Vagina (tissue), 2 donors: Measurements from ENCODE around the gene SLC7A8.

Experiments used
- POLR2AphosphoS5 ChIP-seq, 2 donors: sonication (generic); formaldehyde crosslinking; IDR thresholded peaks; one replicate each; pipeline ENCODE4 v1.9.0; 2017; ENCODE audit warnings: antibody characterized with exemption in 2 of 2, mild to moderate bottlenecking in 2 of 2, low read depth in 1 of 2; ENCODE audit not compliant: insufficient read depth in 1 of 2
- TF ChIP-seq, protein P1 (sequence below), 3 experiments: fragments of 450-650 bp in 2 of 3; fragments of 200-600 bp in 1 of 3; sonication (generic) in 1 of 3; IDR thresholded peaks; one replicate each; pipeline ENCODE4 v1.5.1; 2017 to 2019; ENCODE audit warnings: antibody characterized with exemption in 3 of 3, mild to moderate bottlenecking in 2 of 3, moderate library complexity in 2 of 3

DNA sequence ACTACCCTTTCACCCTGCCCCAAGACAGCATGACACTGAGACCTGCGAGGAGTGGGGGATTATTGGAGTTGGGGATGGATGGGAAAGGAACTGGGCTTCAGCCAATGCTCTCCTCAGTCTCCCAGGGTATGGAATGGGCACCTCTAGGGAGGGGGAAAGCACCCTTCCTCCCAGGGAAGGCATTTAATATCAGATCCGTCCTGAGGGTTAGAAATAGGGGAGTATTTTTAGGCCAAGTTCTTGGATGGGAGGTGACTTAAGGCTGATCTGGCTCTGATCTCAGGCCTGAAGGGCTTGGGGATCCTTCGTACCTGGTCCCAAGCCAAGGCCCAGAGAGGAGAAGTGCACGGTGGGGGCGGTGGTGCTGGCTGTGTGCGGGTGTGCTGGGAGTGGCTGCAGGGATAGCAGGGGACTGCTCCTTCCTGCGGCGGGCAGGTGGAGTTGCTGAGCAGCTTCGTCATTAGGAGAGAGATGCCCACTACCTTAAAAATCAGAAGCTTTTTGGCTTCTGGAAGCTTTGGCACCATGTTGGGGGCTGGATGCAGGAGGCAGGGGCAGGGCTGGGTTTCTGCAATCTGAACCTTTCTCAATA, 57.4 kb downstream of the SLC7A8 start:
- TF ChIP-seq, protein P1, sequence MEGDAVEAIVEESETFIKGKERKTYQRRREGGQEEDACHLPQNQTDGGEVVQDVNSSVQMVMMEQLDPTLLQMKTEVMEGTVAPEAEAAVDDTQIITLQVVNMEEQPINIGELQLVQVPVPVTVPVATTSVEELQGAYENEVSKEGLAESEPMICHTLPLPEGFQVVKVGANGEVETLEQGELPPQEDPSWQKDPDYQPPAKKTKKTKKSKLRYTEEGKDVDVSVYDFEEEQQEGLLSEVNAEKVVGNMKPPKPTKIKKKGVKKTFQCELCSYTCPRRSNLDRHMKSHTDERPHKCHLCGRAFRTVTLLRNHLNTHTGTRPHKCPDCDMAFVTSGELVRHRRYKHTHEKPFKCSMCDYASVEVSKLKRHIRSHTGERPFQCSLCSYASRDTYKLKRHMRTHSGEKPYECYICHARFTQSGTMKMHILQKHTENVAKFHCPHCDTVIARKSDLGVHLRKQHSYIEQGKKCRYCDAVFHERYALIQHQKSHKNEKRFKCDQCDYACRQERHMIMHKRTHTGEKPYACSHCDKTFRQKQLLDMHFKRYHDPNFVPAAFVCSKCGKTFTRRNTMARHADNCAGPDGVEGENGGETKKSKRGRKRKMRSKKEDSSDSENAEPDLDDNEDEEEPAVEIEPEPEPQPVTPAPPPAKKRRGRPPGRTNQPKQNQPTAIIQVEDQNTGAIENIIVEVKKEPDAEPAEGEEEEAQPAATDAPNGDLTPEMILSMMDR (IDR thresholded peaks at IDR 0.05), result no peak
- no peak for TF ChIP-seq POLR2AphosphoS5 (IDR thresholded peaks at IDR 0.05; ENCODE audit: insufficient read depth in 1 of 2, low read depth in 1 of 2)
